K562 (cell line): ENCODE results near the gene TP63.

Source experiments
- CEBPB ChIP-seq: fragments of 450-650 bp; IDR thresholded peaks from 2 replicates; pipeline ENCODE4 v1.6.1; 2016; ENCODE audit warnings: missing genetic modification characterization, missing compliant biosample characterization
- KAT7 ChIP-seq: sonication (generic); formaldehyde crosslinking; IDR thresholded peaks from 2 replicates; pipeline ENCODE4 v1.8.0; 2022; ENCODE audit warnings: missing genetic modification reagents, mild to moderate bottlenecking, borderline replicate concordance
- MAFK ChIP-seq: IDR thresholded peaks from 2 replicates; pipeline ENCODE4 v1.6.1; 2011; ENCODE audit warnings: low read length, improper control_type of control experiment
- NRF1 ChIP-seq, 2 experiments: fragments of 450-650 bp; IDR thresholded peaks in 1 of 2; conservative IDR thresholded peaks in 1 of 2; 2 replicates each; pipeline ENCODE4 v1.6.1; 2014; ENCODE audit warnings: mild to moderate bottlenecking in 2 of 2
- PCBP2 ChIP-seq: fragments of 200-400 bp; formaldehyde crosslinking; IDR thresholded peaks from 2 replicates; pipeline ENCODE4 v1.6.1; 2018; ENCODE audit warnings: low read length, low read depth, mild to moderate bottlenecking, moderate library complexity; ENCODE audit not compliant: poor library complexity, severe bottlenecking
- RFX5 ChIP-seq: IDR thresholded peaks from 2 replicates; pipeline ENCODE4 v1.6.1; 2011; ENCODE audit warnings: low read depth, mild to moderate bottlenecking, improper control_type of control experiment, low read length
- SAP30 ChIP-seq: fragments of 200-600 bp; sonication (generic); IDR thresholded peaks from 2 replicates; pipeline ENCODE4 v1.6.1; 2012; ENCODE audit warnings: borderline replicate concordance, low read depth, mild to moderate bottlenecking, moderate library complexity, low read length, control low read depth, inconsistent platforms; ENCODE audit not compliant: insufficient read depth, poor library complexity, severe bottlenecking
- SREBF2 ChIP-seq: sonication (generic); formaldehyde crosslinking; IDR thresholded peaks from 2 replicates; pipeline ENCODE4 v1.4.0; 2020; ENCODE audit warnings: mild to moderate bottlenecking, missing genetic modification reagents
- ZC3H4 ChIP-seq: sonication (generic); formaldehyde crosslinking; IDR thresholded peaks from 2 replicates; pipeline ENCODE4 v1.9.0; 2021; ENCODE audit warnings: missing genetic modification reagents, borderline replicate concordance
- TF ChIP-seq, protein P1 (sequence below): fragments of 250-450 bp; sonication (Bioruptor Pico); IDR thresholded peaks from 2 replicates; pipeline ENCODE4 v1.4.0; 2020; ENCODE audit warnings: mild to moderate bottlenecking, moderate library complexity
- TF ChIP-seq, protein P2 (sequence below): fragments of 250-450 bp; sonication (Bioruptor Pico); IDR thresholded peaks from 2 replicates; pipeline ENCODE4 v1.5.0; 2021
- TF ChIP-seq, protein P3 (sequence below), 3 experiments: IDR thresholded peaks in 2 of 3; conservative IDR thresholded peaks in 1 of 3; 2 replicates each; pipeline ENCODE4 v1.5.1; 2011 to 2012; ENCODE audit warnings: low read length in 3 of 3, mild to moderate bottlenecking in 3 of 3, control low read depth in 2 of 3, improper control_type of control experiment in 1 of 3, inconsistent platforms in 1 of 3, low read depth in 1 of 3, mixed read lengths in 1 of 3, moderate library complexity in 1 of 3; ENCODE audit not compliant: insufficient read depth in 2 of 3
- TF ChIP-seq, protein P4 (sequence below): sonication (generic); formaldehyde crosslinking; IDR thresholded peaks from 2 replicates; pipeline ENCODE4 v1.8.0; 2023; ENCODE audit warnings: missing genetic modification reagents, mild to moderate bottlenecking, borderline replicate concordance

DNA sequence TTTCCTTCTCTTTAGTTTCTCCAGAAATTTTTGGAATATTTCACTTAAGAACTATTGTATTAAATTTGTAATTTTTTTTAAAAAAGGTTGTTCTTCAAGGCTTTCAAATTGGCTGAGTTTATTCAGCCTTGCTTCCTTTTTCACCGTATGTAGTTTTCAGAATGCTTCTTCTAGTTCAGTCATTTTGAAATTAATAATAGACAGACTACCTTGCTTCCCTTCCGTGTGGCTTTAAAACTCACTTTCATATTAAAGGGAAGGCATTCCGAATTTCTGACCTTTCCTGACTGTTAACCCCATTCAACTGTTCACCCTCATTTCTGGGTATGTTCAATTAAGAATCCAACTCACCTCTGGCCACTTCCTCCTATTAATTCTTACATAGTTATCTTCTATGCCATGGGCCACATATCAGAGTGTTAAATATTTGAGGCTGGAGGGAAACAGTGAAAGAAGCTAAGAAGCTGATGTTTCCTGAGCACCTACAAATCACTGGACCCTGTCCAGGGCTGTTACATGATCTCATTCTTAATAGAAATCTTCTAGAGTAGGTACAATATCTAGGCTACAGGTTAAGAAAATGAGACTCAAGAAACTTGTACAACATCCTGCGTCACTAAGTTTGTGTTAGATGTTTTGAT is 252.0 kb downstream of the TP63 start:
- TF ChIP-seq, protein P1, sequence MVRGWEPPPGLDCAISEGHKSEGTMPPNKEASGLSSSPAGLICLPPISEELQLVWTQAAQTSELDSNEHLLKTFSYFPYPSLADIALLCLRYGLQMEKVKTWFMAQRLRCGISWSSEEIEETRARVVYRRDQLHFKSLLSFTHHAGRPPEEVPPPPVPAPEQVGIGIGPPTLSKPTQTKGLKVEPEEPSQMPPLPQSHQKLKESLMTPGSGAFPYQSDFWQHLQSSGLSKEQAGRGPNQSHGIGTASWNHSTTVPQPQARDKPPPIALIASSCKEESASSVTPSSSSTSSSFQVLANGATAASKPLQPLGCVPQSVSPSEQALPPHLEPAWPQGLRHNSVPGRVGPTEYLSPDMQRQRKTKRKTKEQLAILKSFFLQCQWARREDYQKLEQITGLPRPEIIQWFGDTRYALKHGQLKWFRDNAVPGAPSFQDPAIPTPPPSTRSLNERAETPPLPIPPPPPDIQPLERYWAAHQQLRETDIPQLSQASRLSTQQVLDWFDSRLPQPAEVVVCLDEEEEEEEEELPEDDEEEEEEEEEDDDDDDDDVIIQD (CRISPR knock-in tag), result no peak
- TF ChIP-seq SREBF2 (no peak), CEBPB (tag) (no peak), NRF1 (conservative IDR thresholded peaks at IDR 0.05 in 1 of 2, IDR thresholded peaks at IDR 0.05 in 1 of 2) (no peak), RFX5 (no peak), MAFK (no peak), SAP30 (no peak), PCBP2 (no peak), ZC3H4 (no peak), KAT7 (CRISPR knock-in tag) (no peak)
- TF ChIP-seq, protein P2, sequence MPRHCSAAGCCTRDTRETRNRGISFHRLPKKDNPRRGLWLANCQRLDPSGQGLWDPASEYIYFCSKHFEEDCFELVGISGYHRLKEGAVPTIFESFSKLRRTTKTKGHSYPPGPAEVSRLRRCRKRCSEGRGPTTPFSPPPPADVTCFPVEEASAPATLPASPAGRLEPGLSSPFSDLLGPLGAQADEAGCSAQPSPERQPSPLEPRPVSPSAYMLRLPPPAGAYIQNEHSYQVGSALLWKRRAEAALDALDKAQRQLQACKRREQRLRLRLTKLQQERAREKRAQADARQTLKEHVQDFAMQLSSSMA (CRISPR knock-in tag), result no peak
- TF ChIP-seq, protein P3, sequence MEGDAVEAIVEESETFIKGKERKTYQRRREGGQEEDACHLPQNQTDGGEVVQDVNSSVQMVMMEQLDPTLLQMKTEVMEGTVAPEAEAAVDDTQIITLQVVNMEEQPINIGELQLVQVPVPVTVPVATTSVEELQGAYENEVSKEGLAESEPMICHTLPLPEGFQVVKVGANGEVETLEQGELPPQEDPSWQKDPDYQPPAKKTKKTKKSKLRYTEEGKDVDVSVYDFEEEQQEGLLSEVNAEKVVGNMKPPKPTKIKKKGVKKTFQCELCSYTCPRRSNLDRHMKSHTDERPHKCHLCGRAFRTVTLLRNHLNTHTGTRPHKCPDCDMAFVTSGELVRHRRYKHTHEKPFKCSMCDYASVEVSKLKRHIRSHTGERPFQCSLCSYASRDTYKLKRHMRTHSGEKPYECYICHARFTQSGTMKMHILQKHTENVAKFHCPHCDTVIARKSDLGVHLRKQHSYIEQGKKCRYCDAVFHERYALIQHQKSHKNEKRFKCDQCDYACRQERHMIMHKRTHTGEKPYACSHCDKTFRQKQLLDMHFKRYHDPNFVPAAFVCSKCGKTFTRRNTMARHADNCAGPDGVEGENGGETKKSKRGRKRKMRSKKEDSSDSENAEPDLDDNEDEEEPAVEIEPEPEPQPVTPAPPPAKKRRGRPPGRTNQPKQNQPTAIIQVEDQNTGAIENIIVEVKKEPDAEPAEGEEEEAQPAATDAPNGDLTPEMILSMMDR (IDR thresholded peaks at IDR 0.05 in 2 of 3, conservative IDR thresholded peaks at IDR 0.05 in 1 of 3; ENCODE audit: insufficient read depth in 2 of 3, low read depth in 1 of 3, low read length in 3 of 3), result no peak
- TF ChIP-seq, protein P4, sequence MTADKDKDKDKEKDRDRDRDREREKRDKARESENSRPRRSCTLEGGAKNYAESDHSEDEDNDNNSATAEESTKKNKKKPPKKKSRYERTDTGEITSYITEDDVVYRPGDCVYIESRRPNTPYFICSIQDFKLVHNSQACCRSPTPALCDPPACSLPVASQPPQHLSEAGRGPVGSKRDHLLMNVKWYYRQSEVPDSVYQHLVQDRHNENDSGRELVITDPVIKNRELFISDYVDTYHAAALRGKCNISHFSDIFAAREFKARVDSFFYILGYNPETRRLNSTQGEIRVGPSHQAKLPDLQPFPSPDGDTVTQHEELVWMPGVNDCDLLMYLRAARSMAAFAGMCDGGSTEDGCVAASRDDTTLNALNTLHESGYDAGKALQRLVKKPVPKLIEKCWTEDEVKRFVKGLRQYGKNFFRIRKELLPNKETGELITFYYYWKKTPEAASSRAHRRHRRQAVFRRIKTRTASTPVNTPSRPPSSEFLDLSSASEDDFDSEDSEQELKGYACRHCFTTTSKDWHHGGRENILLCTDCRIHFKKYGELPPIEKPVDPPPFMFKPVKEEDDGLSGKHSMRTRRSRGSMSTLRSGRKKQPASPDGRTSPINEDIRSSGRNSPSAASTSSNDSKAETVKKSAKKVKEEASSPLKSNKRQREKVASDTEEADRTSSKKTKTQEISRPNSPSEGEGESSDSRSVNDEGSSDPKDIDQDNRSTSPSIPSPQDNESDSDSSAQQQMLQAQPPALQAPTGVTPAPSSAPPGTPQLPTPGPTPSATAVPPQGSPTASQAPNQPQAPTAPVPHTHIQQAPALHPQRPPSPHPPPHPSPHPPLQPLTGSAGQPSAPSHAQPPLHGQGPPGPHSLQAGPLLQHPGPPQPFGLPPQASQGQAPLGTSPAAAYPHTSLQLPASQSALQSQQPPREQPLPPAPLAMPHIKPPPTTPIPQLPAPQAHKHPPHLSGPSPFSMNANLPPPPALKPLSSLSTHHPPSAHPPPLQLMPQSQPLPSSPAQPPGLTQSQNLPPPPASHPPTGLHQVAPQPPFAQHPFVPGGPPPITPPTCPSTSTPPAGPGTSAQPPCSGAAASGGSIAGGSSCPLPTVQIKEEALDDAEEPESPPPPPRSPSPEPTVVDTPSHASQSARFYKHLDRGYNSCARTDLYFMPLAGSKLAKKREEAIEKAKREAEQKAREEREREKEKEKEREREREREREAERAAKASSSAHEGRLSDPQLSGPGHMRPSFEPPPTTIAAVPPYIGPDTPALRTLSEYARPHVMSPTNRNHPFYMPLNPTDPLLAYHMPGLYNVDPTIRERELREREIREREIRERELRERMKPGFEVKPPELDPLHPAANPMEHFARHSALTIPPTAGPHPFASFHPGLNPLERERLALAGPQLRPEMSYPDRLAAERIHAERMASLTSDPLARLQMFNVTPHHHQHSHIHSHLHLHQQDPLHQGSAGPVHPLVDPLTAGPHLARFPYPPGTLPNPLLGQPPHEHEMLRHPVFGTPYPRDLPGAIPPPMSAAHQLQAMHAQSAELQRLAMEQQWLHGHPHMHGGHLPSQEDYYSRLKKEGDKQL (CRISPR knock-in tag), result no peak
